ENCODE results near the gene ARRDC3.
"Not testable (repeated sequence)": the region's sequence is repeated elsewhere in the genome, so short reads cannot be mapped to it uniquely, and the experiment has no call there.

Gene ARRDC3

DNA sequence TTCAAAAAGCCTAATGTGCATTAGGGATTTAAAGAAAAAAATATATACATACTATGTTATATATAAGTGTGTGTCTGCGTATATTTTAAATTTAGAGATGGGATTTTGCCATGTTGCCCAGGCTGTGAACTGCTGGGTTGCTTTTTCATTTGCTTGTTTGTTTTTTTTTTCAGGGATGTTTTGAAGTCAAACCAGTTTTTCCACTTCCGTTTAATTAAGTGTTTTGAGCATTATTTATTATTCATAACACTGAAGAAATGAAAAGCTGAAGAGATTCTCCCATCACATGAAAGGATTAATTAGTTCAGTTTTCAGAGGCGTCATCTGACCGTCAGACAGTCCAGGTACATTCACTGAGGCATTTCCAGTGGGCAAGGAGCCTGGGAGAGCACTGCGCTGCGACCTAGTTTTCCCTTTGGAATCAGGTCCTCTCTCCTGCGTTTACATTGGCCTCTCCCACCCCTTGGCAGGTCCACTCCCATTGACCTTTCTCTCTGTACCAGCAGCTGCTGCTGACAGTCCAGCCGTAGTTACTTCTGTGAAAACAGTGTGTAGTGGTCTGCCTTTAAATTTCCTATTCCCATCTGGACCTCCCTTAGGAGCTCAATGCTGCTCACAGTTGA is 26.0 kb downstream of the ARRDC3 start:
- Histone ChIP-seq H3K4me1 (ENCODE audit: insufficient read depth, poor library complexity, severe bottlenecking) (peaks cover 11% of the 10 kb centered on the region), H3K27ac (ENCODE audit: poor library complexity, severe bottlenecking) (no peak overlapping the region), H3K4me3 (ENCODE audit: severe bottlenecking) (no peak overlapping the region), H3K9me3 (ENCODE audit: severe bottlenecking) (no peaks in the 10 kb centered on the region), H3K36me3 (ENCODE audit: low read depth) (no peaks in the 10 kb centered on the region), H3K27me3 (ENCODE audit: insufficient read depth, poor library complexity, severe bottlenecking) (no peaks in the 10 kb centered on the region)
- TF ChIP-seq CTCF (IDR thresholded peaks at IDR 0.05; ENCODE audit: poor library complexity, severe bottlenecking): no peak
- DNase-seq (ENCODE audit: low spot score): no peak
- ATAC-seq (ENCODE audit: low read depth): 0 out of 3 replicates have a peak, but pooled peaks have one; percentile 33

- not testable (repeated sequence) for ATAC-seq (ENCODE audit: low read depth); H3K36me3 ChIP-seq (ENCODE audit: low read depth); H3K27ac ChIP-seq (ENCODE audit: poor library complexity, severe bottlenecking); H3K27me3 ChIP-seq (ENCODE audit: insufficient read depth, poor library complexity, severe bottlenecking); DNase-seq (ENCODE audit: low spot score); H3K9me3 ChIP-seq (ENCODE audit: severe bottlenecking); H3K4me3 ChIP-seq (ENCODE audit: severe bottlenecking)
- peaks cover 11% of the 10 kb centered on the region for H3K4me1 ChIP-seq (ENCODE audit: insufficient read depth, poor library complexity, severe bottlenecking)
These were observed 28.2 kb downstream of the ARRDC3 start for GRCh38 chr5:91354867-91355266.

DNA sequence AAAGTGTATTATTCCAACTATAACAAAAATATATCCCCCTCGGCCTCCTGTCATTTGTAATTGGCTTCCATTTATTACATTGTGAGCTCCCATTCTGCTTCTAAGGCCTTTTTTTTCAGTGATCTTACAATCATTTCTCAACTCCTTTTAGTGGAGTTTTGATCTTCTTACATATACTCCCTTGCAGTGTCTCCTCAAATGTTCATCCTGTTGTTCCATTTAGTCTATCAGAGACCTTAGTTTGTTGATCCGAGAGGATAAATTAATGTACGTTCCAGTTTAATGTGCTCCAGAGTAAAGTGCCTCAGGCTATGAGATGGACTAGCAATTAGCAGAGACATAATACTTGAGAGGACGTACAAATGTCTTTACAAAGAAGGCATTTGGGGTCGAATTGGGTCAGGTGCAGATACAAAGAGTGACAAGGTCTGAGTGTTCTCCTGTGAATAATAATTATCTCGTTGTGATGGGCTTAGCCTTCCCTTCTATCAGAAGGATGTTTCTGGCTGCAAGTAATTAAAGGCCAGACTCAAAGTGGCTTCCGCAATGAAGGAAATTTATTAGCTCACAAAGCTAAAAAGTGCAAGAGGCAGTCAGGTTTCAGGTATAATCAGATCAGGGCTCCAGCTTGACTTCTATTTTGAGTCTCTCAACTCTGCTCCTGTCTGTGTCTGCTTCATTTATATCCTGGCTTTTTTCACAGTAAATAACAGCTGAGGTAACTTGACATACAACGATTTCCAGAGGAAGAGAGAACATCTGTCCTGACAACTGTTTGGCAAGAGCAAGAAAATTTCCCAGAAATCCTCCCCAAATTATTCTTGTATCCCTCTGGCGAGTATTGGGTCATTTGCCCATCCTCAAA is 30.1 kb downstream of the ARRDC3 start:
- no peak for TF ChIP-seq CTCF (IDR thresholded peaks at IDR 0.05; ENCODE audit: poor library complexity, severe bottlenecking)
- Histone ChIP-seq H3K4me1 (ENCODE audit: insufficient read depth, poor library complexity, severe bottlenecking) (peaks cover 9% of the 10 kb centered on the region), H3K27me3 (ENCODE audit: insufficient read depth, poor library complexity, severe bottlenecking) (no peaks in the 10 kb centered on the region), H3K9me3 (ENCODE audit: severe bottlenecking) (no peaks in the 10 kb centered on the region), H3K36me3 (ENCODE audit: low read depth) (no peaks in the 10 kb centered on the region), H3K27ac (ENCODE audit: poor library complexity, severe bottlenecking) (no peak overlapping the region), H3K4me3 (ENCODE audit: severe bottlenecking) (no peak overlapping the region)
- no peak for ATAC-seq (ENCODE audit: low read depth)
- no peak for DNase-seq (ENCODE audit: low spot score)

DNA sequence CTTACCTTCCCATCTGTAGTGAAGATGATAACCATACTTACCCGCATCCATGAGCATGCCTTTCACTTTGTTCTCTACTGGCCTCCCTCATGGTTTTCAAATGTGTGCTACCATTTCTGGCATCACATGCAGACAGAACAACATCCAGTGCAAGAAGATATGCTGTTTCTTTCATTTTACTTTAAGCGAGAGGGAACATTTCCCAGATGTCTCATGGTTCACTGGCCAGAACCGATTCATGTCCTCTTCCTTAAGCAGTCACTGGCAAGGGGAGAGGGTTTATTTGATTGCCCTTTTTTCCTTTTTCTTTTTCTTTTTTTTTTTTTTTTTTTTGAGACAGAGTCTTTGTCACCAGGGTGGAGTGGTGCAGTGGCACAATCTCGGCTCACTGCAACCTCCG is 37.7 kb downstream of the ARRDC3 start:
- no peak for DNase-seq (ENCODE audit: low spot score)
- Histone ChIP-seq H3K4me3 (ENCODE audit: severe bottlenecking) (no peak overlapping the region), H3K4me1 (ENCODE audit: insufficient read depth, poor library complexity, severe bottlenecking) (no peaks in the 10 kb centered on the region), H3K9me3 (ENCODE audit: severe bottlenecking) (no peaks in the 10 kb centered on the region), H3K27ac (ENCODE audit: poor library complexity, severe bottlenecking) (no peak overlapping the region), H3K27me3 (ENCODE audit: insufficient read depth, poor library complexity, severe bottlenecking) (no peaks in the 10 kb centered on the region), H3K36me3 (ENCODE audit: low read depth) (no peaks in the 10 kb centered on the region)
- no peak for TF ChIP-seq CTCF (IDR thresholded peaks at IDR 0.05; ENCODE audit: poor library complexity, severe bottlenecking)
- no peak for ATAC-seq (ENCODE audit: low read depth)

GRCh38 chr5:91344661-91345200 is 38.4 kb downstream of the ARRDC3 start:
- not testable (repeated sequence) for ATAC-seq (ENCODE audit: low read depth); DNase-seq (ENCODE audit: low spot score); H3K9me3 ChIP-seq (ENCODE audit: severe bottlenecking); H3K4me1 ChIP-seq (ENCODE audit: insufficient read depth, poor library complexity, severe bottlenecking); H3K36me3 ChIP-seq (ENCODE audit: low read depth); H3K27me3 ChIP-seq (ENCODE audit: insufficient read depth, poor library complexity, severe bottlenecking); H3K27ac ChIP-seq (ENCODE audit: poor library complexity, severe bottlenecking); H3K4me3 ChIP-seq (ENCODE audit: severe bottlenecking)
